Measurements from ENCODE around the gene MEIKIN. TPM values are rescaled to one million over a fixed set of nuclear protein-coding genes. Genes with fewer than 3 reads are reported as not detected.
"Not testable (repeated sequence)": the region's sequence is repeated elsewhere in the genome, so short reads cannot be mapped to it uniquely, and the experiment has no call there.

The MEIKIN gene
- total RNA-seq, 1 donor, result 1.0 TPM

GRCh38 chr5:131952301-131952857 is 6.9 kb upstream of the MEIKIN start:
- H3K27me3 ChIP-seq (ENCODE audit: insufficient read depth, low read length), result no peaks in the 10 kb centered on the region
- H3K4me1 ChIP-seq (ENCODE audit: insufficient read depth, low read length), result no peaks in the 10 kb centered on the region
- H3K4me3 ChIP-seq (ENCODE audit: low read length), result no peak overlapping the region
- H3K9me3 ChIP-seq (ENCODE audit: low read depth, low read length), result no peaks in the 10 kb centered on the region

GRCh38 chr5:131950706-131951105 is 5.2 kb upstream of the MEIKIN start:
- H3K4me3 ChIP-seq (ENCODE audit: low read length), result no peak overlapping the region
- H3K27me3 ChIP-seq (ENCODE audit: insufficient read depth, low read length), result no peaks in the 10 kb centered on the region

GRCh38 chr5:131947445-131947844 is 2.0 kb upstream of the MEIKIN start:
- peaks cover 8% of the 10 kb centered on the region for H3K4me1 ChIP-seq (ENCODE audit: insufficient read depth, low read length)
- H3K4me3 ChIP-seq (ENCODE audit: low read length), result no peak overlapping the region
- H3K9me3 ChIP-seq (ENCODE audit: low read depth, low read length), result no peaks in the 10 kb centered on the region
- H3K27me3 ChIP-seq (ENCODE audit: insufficient read depth, low read length), result no peaks in the 10 kb centered on the region

More at GRCh38 chr5:131950706-131951105, 5.2 kb upstream of the MEIKIN start:
- H3K9me3 ChIP-seq (ENCODE audit: low read depth, low read length), result no peaks in the 10 kb centered on the region
- H3K4me1 ChIP-seq (ENCODE audit: insufficient read depth, low read length), result no peaks in the 10 kb centered on the region

- Histone ChIP-seq H3K4me3 (ENCODE audit: low read length) (no peak overlapping the region), H3K4me1 (ENCODE audit: insufficient read depth, low read length) (peaks cover 8% of the 10 kb centered on the region), H3K27me3 (ENCODE audit: insufficient read depth, low read length) (no peaks in the 10 kb centered on the region), H3K9me3 (ENCODE audit: low read depth, low read length) (no peaks in the 10 kb centered on the region)
Observed at GRCh38 chr5:131944702-131945550, 537 bp downstream of the MEIKIN start.

- Histone ChIP-seq H3K4me3 (ENCODE audit: low read length) (no peak overlapping the region), H3K27me3 (ENCODE audit: insufficient read depth, low read length) (peaks cover 1% of the 10 kb centered on the region), H3K4me1 (ENCODE audit: insufficient read depth, low read length) (peaks cover 8% of the 10 kb centered on the region), H3K9me3 (ENCODE audit: low read depth, low read length) (no peaks in the 10 kb centered on the region)
Observed at GRCh38 chr5:131943916-131944315, 1.5 kb downstream of the MEIKIN start.

- no peak overlapping the region for H3K4me3 ChIP-seq (ENCODE audit: low read length)
- no peaks in the 10 kb centered on the region for H3K9me3 ChIP-seq (ENCODE audit: low read depth, low read length)
- peaks cover 8% of the 10 kb centered on the region for H3K4me1 ChIP-seq (ENCODE audit: insufficient read depth, low read length)
- H3K27me3 ChIP-seq (ENCODE audit: insufficient read depth, low read length), result peaks cover 3% of the 10 kb centered on the region
Observed at GRCh38 chr5:131942016-131942415, 3.4 kb downstream of the MEIKIN start.

GRCh38 chr5:131939690-131940345 is 5.6 kb downstream of the MEIKIN start:
- H3K9me3 ChIP-seq (ENCODE audit: low read depth, low read length), result no peaks in the 10 kb centered on the region
- H3K27me3 ChIP-seq (ENCODE audit: insufficient read depth, low read length), result peaks cover 3% of the 10 kb centered on the region
- H3K4me3 ChIP-seq (ENCODE audit: low read length), result no peak overlapping the region
- H3K4me1 ChIP-seq (ENCODE audit: insufficient read depth, low read length), result peaks cover 6% of the 10 kb centered on the region

- H3K27me3 ChIP-seq (ENCODE audit: insufficient read depth, low read length), result peaks cover 8% of the 10 kb centered on the region
- H3K4me3 ChIP-seq (ENCODE audit: low read length), result no peak overlapping the region
- peaks cover 20% of the 10 kb centered on the region for H3K9me3 ChIP-seq (ENCODE audit: low read depth, low read length)
- no peaks in the 10 kb centered on the region for H3K4me1 ChIP-seq (ENCODE audit: insufficient read depth, low read length)
Observed at GRCh38 chr5:131932235-131932634, 13.2 kb downstream of the MEIKIN start.

GRCh38 chr5:131928957-131929356 is 16.5 kb downstream of the MEIKIN start:
- Histone ChIP-seq H3K4me1 (ENCODE audit: insufficient read depth, low read length) (no peaks in the 10 kb centered on the region), H3K9me3 (ENCODE audit: low read depth, low read length) (peaks cover 35% of the 10 kb centered on the region), H3K27me3 (ENCODE audit: insufficient read depth, low read length) (peaks cover 10% of the 10 kb centered on the region), H3K4me3 (ENCODE audit: low read length) (no peak overlapping the region)

- H3K4me1 ChIP-seq (ENCODE audit: insufficient read depth, low read length), result no peaks in the 10 kb centered on the region
- H3K9me3 ChIP-seq (ENCODE audit: low read depth, low read length), result peaks cover 35% of the 10 kb centered on the region
- H3K4me3 ChIP-seq (ENCODE audit: low read length), result no peak overlapping the region
- peaks cover 8% of the 10 kb centered on the region for H3K27me3 ChIP-seq (ENCODE audit: insufficient read depth, low read length)
Observed at GRCh38 chr5:131926168-131926567, 19.3 kb downstream of the MEIKIN start.

- Histone ChIP-seq H3K4me3 (ENCODE audit: low read length) (no peak overlapping the region), H3K4me1 (ENCODE audit: insufficient read depth, low read length) (no peaks in the 10 kb centered on the region), H3K9me3 (ENCODE audit: low read depth, low read length) (no peaks in the 10 kb centered on the region), H3K27me3 (ENCODE audit: insufficient read depth, low read length) (no peaks in the 10 kb centered on the region)
Observed at GRCh38 chr5:131916481-131916880, 29.0 kb downstream of the MEIKIN start.

- Histone ChIP-seq H3K4me1 (ENCODE audit: insufficient read depth, low read length) (no peaks in the 10 kb centered on the region), H3K9me3 (ENCODE audit: low read depth, low read length) (no peaks in the 10 kb centered on the region), H3K4me3 (ENCODE audit: low read length) (no peak overlapping the region), H3K27me3 (ENCODE audit: insufficient read depth, low read length) (no peaks in the 10 kb centered on the region)
Observed at GRCh38 chr5:131914472-131914871, 31.0 kb downstream of the MEIKIN start.

GRCh38 chr5:131913603-131914002 is 31.9 kb downstream of the MEIKIN start:
- no peaks in the 10 kb centered on the region for H3K27me3 ChIP-seq (ENCODE audit: insufficient read depth, low read length)
- no peaks in the 10 kb centered on the region for H3K4me1 ChIP-seq (ENCODE audit: insufficient read depth, low read length)
- no peak overlapping the region for H3K4me3 ChIP-seq (ENCODE audit: low read length)
- H3K9me3 ChIP-seq (ENCODE audit: low read depth, low read length), result no peaks in the 10 kb centered on the region

GRCh38 chr5:131906668-131907067 is 38.8 kb downstream of the MEIKIN start:
- peaks cover 24% of the 10 kb centered on the region for H3K9me3 ChIP-seq (ENCODE audit: low read depth, low read length)
- H3K27me3 ChIP-seq (ENCODE audit: insufficient read depth, low read length), result no peaks in the 10 kb centered on the region
- H3K4me1 ChIP-seq (ENCODE audit: insufficient read depth, low read length), result peaks cover 4% of the 10 kb centered on the region
- no peak overlapping the region for H3K4me3 ChIP-seq (ENCODE audit: low read length)

GRCh38 chr5:131902266-131902665 is 43.2 kb downstream of the MEIKIN start:
- not testable (repeated sequence) for H3K27me3 ChIP-seq (ENCODE audit: insufficient read depth, low read length); H3K4me3 ChIP-seq (ENCODE audit: low read length)

More at GRCh38 chr5:131902266-131902665, 43.2 kb downstream of the MEIKIN start:
- peaks cover 24% of the 10 kb centered on the region for H3K9me3 ChIP-seq (ENCODE audit: low read depth, low read length)
- H3K4me1 ChIP-seq (ENCODE audit: insufficient read depth, low read length), result not testable (repeated sequence)

Measured in mononuclear cell (primary cell).